IPS-NIHi7 (cell line): ENCODE measurements around the gene SULT1C3.

Source experiments
- DNase-seq: peaks from one replicate; pipeline ENCODE4 v3.0.0; 2012; ENCODE audit warnings: mixed read lengths; ENCODE audit errors: extremely low spot score

SULT1C3 gene

GRCh38 chr2:108239786-108240185 lies at the start of gene SULT1C3:
TSS of gene SULT1C3 (plus strand) at chr2:108239968. CDS start at chr2:108247195, 7,227 bp downstream.
- no peak for DNase-seq

- DNase-seq, result no peak
These were observed 46.5 kb upstream of the SULT1C3 start for GRCh38 chr2:108193251-108193650.

- DNase-seq, result no peak
These were observed 45.2 kb upstream of the SULT1C3 start for GRCh38 chr2:108194409-108195132.

GRCh38 chr2:108195133-108195439 lies 44.7 kb upstream of the SULT1C3 start:
- no peak for DNase-seq

GRCh38 chr2:108199726-108200125 lies 40.0 kb upstream of the SULT1C3 start:
- DNase-seq, result no peak

- no peak for DNase-seq
These were observed 39.2 kb upstream of the SULT1C3 start for GRCh38 chr2:108200569-108200968.

- DNase-seq, result no peak
These were observed 27.1 kb upstream of the SULT1C3 start for GRCh38 chr2:108212671-108213070.

GRCh38 chr2:108215794-108216211 lies 24.0 kb upstream of the SULT1C3 start:
- peak; percentile 41 for DNase-seq

- DNase-seq, result no peak
These were observed 22.6 kb upstream of the SULT1C3 start for GRCh38 chr2:108217211-108217610.

- DNase-seq, result no peak
These were observed 20.1 kb upstream of the SULT1C3 start for GRCh38 chr2:108219688-108220087.

- no peak for DNase-seq
These were observed 19.6 kb upstream of the SULT1C3 start for GRCh38 chr2:108220191-108220590.

- no peak for DNase-seq
These were observed 18.7 kb upstream of the SULT1C3 start for GRCh38 chr2:108220942-108221541.

GRCh38 chr2:108222261-108222660 lies 17.5 kb upstream of the SULT1C3 start:
- DNase-seq, result no peak

- DNase-seq, result no peak
These were observed 16.2 kb upstream of the SULT1C3 start for GRCh38 chr2:108223573-108223972.

GRCh38 chr2:108224022-108224421 lies 15.7 kb upstream of the SULT1C3 start:
- no peak for DNase-seq

- DNase-seq, result no peak
These were observed 13.2 kb upstream of the SULT1C3 start for GRCh38 chr2:108226564-108226963.

GRCh38 chr2:108228006-108228405 lies 11.8 kb upstream of the SULT1C3 start:
- DNase-seq, result no peak

- DNase-seq, result no peak
These were observed 11.2 kb upstream of the SULT1C3 start for GRCh38 chr2:108228537-108228936.

GRCh38 chr2:108229875-108230274 lies 9.9 kb upstream of the SULT1C3 start:
- DNase-seq, result no peak

- no peak for DNase-seq
These were observed 4.2 kb upstream of the SULT1C3 start for GRCh38 chr2:108235577-108235976.

GRCh38 chr2:108236676-108237335 lies 3.0 kb upstream of the SULT1C3 start:
- DNase-seq, result no peak

- DNase-seq, result no peak
These were observed 1.2 kb downstream of the SULT1C3 start for GRCh38 chr2:108240966-108241365.

- no peak for DNase-seq
These were observed 3.8 kb downstream of the SULT1C3 start for GRCh38 chr2:108243566-108243965.
